K562 (cell line): Measurements from ENCODE around the gene TMEM121B. TPM values are rescaled to one million over a fixed set of nuclear protein-coding genes. Genes with fewer than 3 reads are reported as not detected.

ENCODE experiments used
- BCL6 ChIP-seq: fragments of 250-450 bp; sonication (Bioruptor Pico); IDR thresholded peaks from 2 replicates; pipeline ENCODE4 v1.4.0; 2020
- HDAC8 ChIP-seq: fragments of 450-650 bp; IDR thresholded peaks from 2 replicates; pipeline ENCODE4 v1.6.1; 2016; ENCODE audit warnings: mild to moderate bottlenecking, missing genetic modification characterization, moderate library complexity, missing compliant biosample characterization
- HIVEP1 ChIP-seq: fragments of 250-450 bp; sonication (Bioruptor Pico); IDR thresholded peaks from 2 replicates; pipeline ENCODE4 v1.4.0; 2020; ENCODE audit warnings: mild to moderate bottlenecking
- ILK ChIP-seq: fragments of 450-650 bp; IDR thresholded peaks from 2 replicates; pipeline ENCODE4 v1.6.1; 2016; ENCODE audit warnings: missing genetic modification characterization, low read depth, mild to moderate bottlenecking, missing compliant biosample characterization, moderate library complexity, borderline replicate concordance
- KDM2B ChIP-seq: fragments of 250-450 bp; sonication (Bioruptor Pico); IDR thresholded peaks from 2 replicates; pipeline ENCODE4 v1.8.0; 2021; ENCODE audit warnings: mild to moderate bottlenecking, moderate library complexity
- NRF1 ChIP-seq, 2 experiments: fragments of 450-650 bp; IDR thresholded peaks in 1 of 2; conservative IDR thresholded peaks in 1 of 2; 2 replicates each; pipeline ENCODE4 v1.6.1; 2014; ENCODE audit warnings: mild to moderate bottlenecking in 2 of 2
- PHF8 ChIP-seq: fragments of 200-600 bp; sonication (generic); IDR thresholded peaks from 2 replicates; pipeline ENCODE4 v1.6.1; 2012; ENCODE audit warnings: mixed run types, mild to moderate bottlenecking, inconsistent platforms, low read length, moderate library complexity, borderline replicate concordance
- TEAD4 ChIP-seq, 2 experiments: sonication (generic) in 1 of 2; formaldehyde crosslinking in 1 of 2; IDR thresholded peaks; 2 replicates each; pipeline versions ENCODE4 v1.6.1 to v1.8.0; 2012 to 2022; ENCODE audit warnings: borderline replicate concordance in 1 of 2, inconsistent platforms in 1 of 2, low read length in 1 of 2, mild to moderate bottlenecking in 1 of 2, missing genetic modification reagents in 1 of 2
- ZBTB11 ChIP-seq, 3 experiments: fragments of 200-800 bp in 1 of 3; fragments of 250-450 bp in 1 of 3; fragments of 450-650 bp in 1 of 3; sonication (Bioruptor Pico) in 1 of 3; sonication (Bioruptor generic) in 1 of 3; formaldehyde crosslinking in 1 of 3; IDR thresholded peaks; 2 replicates each; pipeline versions ENCODE4 v1.6.1 to v1.8.0; 2016 to 2022; ENCODE audit warnings: mild to moderate bottlenecking in 2 of 3, missing genetic modification characterization in 2 of 3, missing compliant biosample characterization in 1 of 3, moderate library complexity in 1 of 3
- ZBTB2 ChIP-seq: fragments of 450-650 bp; IDR thresholded peaks from 2 replicates; pipeline ENCODE4 v1.6.1; 2016; ENCODE audit warnings: antibody characterized with exemption
- ZEB2 ChIP-seq: fragments of 450-650 bp; IDR thresholded peaks from 2 replicates; pipeline ENCODE4 v1.6.1; 2016
- ZNF146 ChIP-seq: IDR thresholded peaks from one replicate; pipeline ENCODE4 v1.6.1; 2018; ENCODE audit warnings: missing compliant biosample characterization; ENCODE audit not compliant: unreplicated experiment
- ZNF316 ChIP-seq: fragments of 450-650 bp; IDR thresholded peaks from 2 replicates; pipeline ENCODE4 v1.6.1; 2016
- ZNF740 ChIP-seq, 3 experiments: fragments of 200-800 bp in 1 of 3; sonication (Bioruptor generic) in 1 of 3; sonication (generic) in 1 of 3; formaldehyde crosslinking in 1 of 3; IDR thresholded peaks; 2 replicates each; pipeline versions ENCODE4 v1.6.1 to v1.8.0; 2016 to 2022; ENCODE audit warnings: mild to moderate bottlenecking in 2 of 3, missing compliant biosample characterization in 2 of 3, missing genetic modification characterization in 2 of 3, missing genetic modification reagents in 1 of 3
- polyA plus RNA-seq, 8 experiments: library from polyadenylated mRNA; depleted of rRNA in 4 of 8; stranded (reverse) in 5 of 8; unstranded in 3 of 8; fragments of >200 nt; fragmentation: Nextera tagmentation in 2 of 8; fragmentation: Illumina TruSeq in 1 of 8; extraction: Ambion mirVana in 2 of 8; extraction: Trizol in 1 of 8; gene quantifications; 2 replicates each; pipeline versions ENCODE4 v1.2.1 to v1.2.3, GENCODE V29; 2011 to 2014; ENCODE audit warnings: inconsistent platforms in 1 of 8, missing spikeins in 1 of 8
- total RNA-seq, 7 experiments: library from RNA; depleted of rRNA in 6 of 7; stranded (reverse); fragments of >200 nt in 6 of 7; fragmentation: Illumina TruSeq in 2 of 7; extraction: Trizol in 2 of 7; gene quantifications; 2 replicates each; pipeline versions ENCODE4 v1.2.1 to v1.2.3, GENCODE V29; 2011 to 2021; ENCODE audit warnings: low replicate concordance in 1 of 7
- TF ChIP-seq, protein P1 (sequence below): fragments of 250-450 bp; sonication (Bioruptor Pico); IDR thresholded peaks from 2 replicates; pipeline ENCODE4 v1.4.0; 2020; ENCODE audit warnings: borderline replicate concordance
- TF ChIP-seq, protein P2 (sequence below): sonication (generic); formaldehyde crosslinking; IDR thresholded peaks from 2 replicates; pipeline ENCODE4 v1.8.0; 2022; ENCODE audit warnings: mild to moderate bottlenecking, missing genetic modification reagents

The TMEM121B gene
- total and polyA plus RNA-seq, 9 of the 15 experiments (the other 6 are each of a cell fraction or from before 2014, with no cell fraction given), result 0.03 to 0.07 (median 0.03) TPM; not detected in 6

DNA sequence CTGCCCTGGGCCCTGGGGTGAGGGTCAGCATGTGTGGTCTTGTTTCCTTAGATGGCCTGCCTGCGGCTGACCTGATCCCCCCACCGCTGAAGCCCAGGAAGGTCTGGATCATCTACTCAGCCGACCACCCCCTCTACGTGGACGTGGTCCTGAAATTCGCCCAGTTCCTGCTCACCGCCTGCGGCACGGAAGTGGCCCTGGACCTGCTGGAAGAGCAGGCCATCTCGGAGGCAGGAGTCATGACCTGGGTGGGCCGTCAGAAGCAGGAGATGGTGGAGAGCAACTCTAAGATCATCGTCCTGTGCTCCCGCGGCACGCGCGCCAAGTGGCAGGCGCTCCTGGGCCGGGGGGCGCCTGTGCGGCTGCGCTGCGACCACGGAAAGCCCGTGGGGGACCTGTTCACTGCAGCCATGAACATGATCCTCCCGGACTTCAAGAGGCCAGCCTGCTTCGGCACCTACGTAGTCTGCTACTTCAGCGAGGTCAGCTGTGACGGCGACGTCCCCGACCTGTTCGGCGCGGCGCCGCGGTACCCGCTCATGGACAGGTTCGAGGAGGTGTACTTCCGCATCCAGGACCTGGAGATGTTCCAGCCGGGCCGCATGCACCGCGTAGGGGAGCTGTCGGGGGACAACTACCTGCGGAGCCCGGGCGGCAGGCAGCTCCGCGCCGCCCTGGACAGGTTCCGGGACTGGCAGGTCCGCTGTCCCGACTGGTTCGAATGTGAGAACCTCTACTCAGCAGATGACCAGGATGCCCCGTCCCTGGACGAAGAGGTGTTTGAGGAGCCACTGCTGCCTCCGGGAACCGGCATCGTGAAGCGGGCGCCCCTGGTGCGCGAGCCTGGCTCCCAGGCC is 12.7 kb downstream of the TMEM121B start (continued):
- TF ChIP-seq, protein P1, sequence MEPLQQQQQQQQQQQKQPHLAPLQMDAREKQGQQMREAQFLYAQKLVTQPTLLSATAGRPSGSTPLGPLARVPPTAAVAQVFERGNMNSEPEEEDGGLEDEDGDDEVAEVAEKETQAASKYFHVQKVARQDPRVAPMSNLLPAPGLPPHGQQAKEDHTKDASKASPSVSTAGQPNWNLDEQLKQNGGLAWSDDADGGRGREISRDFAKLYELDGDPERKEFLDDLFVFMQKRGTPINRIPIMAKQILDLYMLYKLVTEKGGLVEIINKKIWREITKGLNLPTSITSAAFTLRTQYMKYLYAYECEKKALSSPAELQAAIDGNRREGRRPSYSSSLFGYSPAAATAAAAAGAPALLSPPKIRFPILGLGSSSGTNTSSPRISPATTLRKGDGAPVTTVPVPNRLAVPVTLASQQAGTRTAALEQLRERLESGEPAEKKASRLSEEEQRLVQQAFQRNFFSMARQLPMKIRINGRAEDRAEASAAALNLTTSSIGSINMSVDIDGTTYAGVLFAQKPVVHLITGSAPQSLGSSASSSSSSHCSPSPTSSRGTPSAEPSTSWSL (CRISPR knock-in tag), result no peak
- no peak for TF ChIP-seq ZBTB11 (CRISPR knock-in tag; IDR thresholded peaks at IDR 0.05)
- TF ChIP-seq, protein P2, sequence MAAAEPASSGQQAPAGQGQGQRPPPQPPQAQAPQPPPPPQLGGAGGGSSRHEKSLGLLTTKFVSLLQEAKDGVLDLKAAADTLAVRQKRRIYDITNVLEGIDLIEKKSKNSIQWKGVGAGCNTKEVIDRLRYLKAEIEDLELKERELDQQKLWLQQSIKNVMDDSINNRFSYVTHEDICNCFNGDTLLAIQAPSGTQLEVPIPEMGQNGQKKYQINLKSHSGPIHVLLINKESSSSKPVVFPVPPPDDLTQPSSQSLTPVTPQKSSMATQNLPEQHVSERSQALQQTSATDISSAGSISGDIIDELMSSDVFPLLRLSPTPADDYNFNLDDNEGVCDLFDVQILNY (CRISPR knock-in tag), result no peak
- TF ChIP-seq PHF8, result no peak
- TF ChIP-seq ZBTB2, result no peak
- no peak for TF ChIP-seq KDM2B
- no peak for TF ChIP-seq BCL6 (CRISPR knock-in tag)
- TF ChIP-seq HDAC8 (tag), result no peak
- TF ChIP-seq NRF1 (conservative IDR thresholded peaks at IDR 0.05 in 1 of 2, IDR thresholded peaks at IDR 0.05 in 1 of 2), result no peak
- TF ChIP-seq HIVEP1 (CRISPR knock-in tag), result no peak
- TF ChIP-seq ZEB2, result no peak
- TF ChIP-seq ZNF740 (CRISPR knock-in tag; IDR thresholded peaks at IDR 0.05), result no peak
- TF ChIP-seq ZNF740 (tag; IDR thresholded peaks at IDR 0.05), result no peak
- no peak for TF ChIP-seq ZNF146 (CRISPR knock-in tag)
- TF ChIP-seq ILK (tag), result no peak
- TF ChIP-seq TEAD4 (IDR thresholded peaks at IDR 0.05; ENCODE audit: low read length), result no peak
- TF ChIP-seq TEAD4 (CRISPR knock-in tag; IDR thresholded peaks at IDR 0.05; ENCODE audit: borderline replicate concordance), result no peak
- no peak for TF ChIP-seq ZNF316
